ENCODE results near the gene TXNRD1. TPM values are rescaled to one million over a fixed set of nuclear protein-coding genes. Genes with fewer than 3 reads are reported as not detected.
"Not testable (repeated sequence)": the region's sequence is repeated elsewhere in the genome, so short reads cannot be mapped to it uniquely, and the experiment has no call there.

TXNRD1 gene
- total RNA-seq, 1 experiment from 2014 or later, result 259 TPM

DNA sequence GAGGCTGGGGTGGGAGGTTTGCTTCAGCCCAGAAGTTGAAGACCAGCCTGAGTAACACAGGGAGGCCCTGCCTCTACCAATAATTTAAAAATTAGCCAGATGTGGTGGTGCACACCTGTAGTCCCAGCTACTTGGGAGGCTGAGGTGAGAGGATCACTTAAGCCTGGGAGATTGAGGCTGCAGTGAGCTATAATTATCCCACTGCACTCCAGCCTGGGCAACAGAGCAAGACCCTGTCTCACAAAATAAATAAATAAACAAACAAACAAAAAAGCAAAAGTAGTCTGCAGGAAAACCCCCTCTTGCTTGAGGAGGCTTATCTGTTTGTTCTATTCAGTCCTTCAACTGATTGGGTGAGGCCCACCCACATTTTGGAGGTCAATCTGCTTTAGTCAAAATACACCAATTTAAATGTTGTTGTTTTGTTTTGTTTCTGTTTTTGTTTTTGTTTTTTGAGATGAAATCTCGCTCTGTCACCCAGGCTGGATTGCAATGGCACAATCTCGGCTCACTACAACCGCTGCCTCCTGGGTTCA is 24.9 kb upstream of the TXNRD1 start:
- no peak for DNase-seq (ENCODE audit: low spot score)

GRCh38 chr12:104197264-104197663 is 18.3 kb upstream of the TXNRD1 start:
- DNase-seq (ENCODE audit: low spot score), result no peak

DNA sequence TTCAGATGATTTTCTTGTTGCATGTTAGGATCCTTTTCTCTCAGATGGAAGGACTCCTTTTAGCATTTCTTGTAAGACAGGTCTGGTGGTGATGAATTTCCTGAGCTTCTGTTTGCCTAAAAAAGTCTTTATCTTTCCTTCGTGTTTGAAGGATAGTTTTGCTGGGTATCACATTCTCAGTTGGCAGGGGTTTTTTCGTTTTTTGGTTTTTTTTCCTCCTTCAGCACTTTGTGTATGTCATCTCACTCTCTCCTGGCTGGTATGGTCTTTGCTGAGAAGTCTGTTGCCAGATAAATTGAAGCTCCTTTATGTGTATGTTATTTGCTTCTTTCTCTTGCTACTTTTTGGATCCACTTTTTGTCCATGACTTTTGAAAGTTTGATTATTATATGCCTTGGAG is 15.6 kb upstream of the TXNRD1 start:
- DNase-seq (ENCODE audit: low spot score), result no peak

DNA sequence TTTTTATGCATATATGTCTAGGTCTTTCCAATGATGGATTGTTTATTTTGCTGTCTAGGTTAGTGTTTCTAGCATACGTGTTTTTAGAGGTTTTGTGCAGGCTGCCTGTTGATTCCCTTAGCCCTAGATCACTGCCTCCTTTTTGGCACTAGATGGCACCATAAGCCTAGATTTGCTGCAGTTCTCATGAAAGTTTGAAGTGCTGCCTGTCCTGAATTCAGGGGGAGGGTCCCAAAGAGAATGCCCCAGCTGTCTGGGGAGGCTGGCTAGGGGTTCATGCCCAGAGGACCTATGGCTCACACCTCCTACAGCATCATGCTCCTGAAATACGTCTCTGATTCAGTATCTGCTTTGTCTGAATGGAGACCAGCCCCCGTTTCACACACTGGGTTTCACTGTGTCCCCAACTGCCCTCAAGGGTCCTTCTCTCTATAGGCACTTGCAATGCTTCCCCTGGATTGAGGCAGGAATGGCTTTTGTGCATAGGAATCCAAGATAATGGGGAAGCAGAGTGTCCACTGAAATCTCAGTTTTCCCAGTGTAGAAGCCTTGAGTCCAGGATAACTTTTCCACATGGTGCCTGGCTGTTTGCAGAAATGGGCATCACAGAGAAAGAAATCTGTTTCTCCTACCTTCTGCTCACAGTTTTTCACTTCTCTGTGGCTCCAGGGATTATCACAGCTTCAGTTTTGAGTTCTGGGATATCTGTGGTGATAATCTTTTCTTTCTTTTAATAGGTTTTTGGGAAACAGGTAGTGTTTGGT is 14.2 kb upstream of the TXNRD1 start:
- DNase-seq (ENCODE audit: low spot score), result peak; percentile 70

- no peak for DNase-seq (ENCODE audit: low spot score)
Observed at GRCh38 chr12:104204690-104205480, 10.7 kb upstream of the TXNRD1 start.

- no peak for DNase-seq (ENCODE audit: low spot score)
Observed at GRCh38 chr12:104207416-104208205, 8.0 kb upstream of the TXNRD1 start.

DNA sequence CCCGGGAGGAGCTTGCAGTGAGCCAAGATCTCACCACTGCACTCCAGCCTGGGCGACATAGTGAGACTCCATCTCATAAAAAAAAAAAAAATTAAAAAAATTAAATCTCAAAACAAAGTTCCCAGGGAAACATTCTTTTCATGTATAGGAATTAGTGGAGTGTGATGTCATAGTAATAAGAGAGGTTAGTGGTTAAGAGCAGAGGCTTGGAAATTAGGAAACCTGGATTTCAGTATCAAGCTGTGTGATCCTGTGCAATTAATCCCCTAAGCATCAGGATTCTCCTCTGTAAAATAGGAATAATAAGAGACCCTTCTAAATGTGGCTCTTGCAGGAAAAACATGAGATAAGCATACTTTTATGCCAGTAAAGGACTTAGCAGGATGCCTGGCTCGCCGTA is 3.1 kb upstream of the TXNRD1 start:
- no peak for DNase-seq (ENCODE audit: low spot score)

- DNase-seq (ENCODE audit: low spot score), result no peak
Observed at GRCh38 chr12:104213952-104214351, 1.6 kb upstream of the TXNRD1 start.

- DNase-seq (ENCODE audit: low spot score), result no peak
Observed at GRCh38 chr12:104216521-104216924, 944 bp downstream of the TXNRD1 start.

GRCh38 chr12:104218506-104218905 is 2.9 kb downstream of the TXNRD1 start:
- not testable (repeated sequence) for DNase-seq (ENCODE audit: low spot score)

- DNase-seq (ENCODE audit: low spot score), result no peak
Observed at GRCh38 chr12:104218935-104219334, 3.4 kb downstream of the TXNRD1 start.

- peak; percentile 87 for DNase-seq (ENCODE audit: low spot score)
Observed at GRCh38 chr12:104219361-104219892, 3.8 kb downstream of the TXNRD1 start.

- peak; percentile 94 for DNase-seq (ENCODE audit: low spot score)
Observed at GRCh38 chr12:104219908-104220404, 4.4 kb downstream of the TXNRD1 start.

DNA sequence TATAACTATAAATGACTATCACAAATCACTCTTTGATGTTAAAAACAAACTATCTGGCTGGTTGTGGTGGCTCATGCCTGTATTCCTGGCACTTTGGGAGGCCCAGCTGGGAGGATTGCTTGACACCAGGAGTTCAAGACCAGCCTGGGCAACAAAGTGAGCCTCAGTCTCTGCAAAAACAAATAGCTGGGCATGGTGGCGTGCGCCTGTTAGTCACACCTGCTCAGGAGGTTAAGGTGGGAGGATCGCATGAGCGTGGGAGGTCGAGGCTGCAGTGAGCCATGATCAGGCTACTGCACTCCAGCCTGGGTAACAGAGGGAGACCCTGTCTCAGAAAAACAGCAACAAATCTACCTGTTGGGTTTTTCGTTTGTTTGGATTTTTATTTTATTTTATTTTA is 5.4 kb downstream of the TXNRD1 start:
- DNase-seq (ENCODE audit: low spot score), result no peak

DNA sequence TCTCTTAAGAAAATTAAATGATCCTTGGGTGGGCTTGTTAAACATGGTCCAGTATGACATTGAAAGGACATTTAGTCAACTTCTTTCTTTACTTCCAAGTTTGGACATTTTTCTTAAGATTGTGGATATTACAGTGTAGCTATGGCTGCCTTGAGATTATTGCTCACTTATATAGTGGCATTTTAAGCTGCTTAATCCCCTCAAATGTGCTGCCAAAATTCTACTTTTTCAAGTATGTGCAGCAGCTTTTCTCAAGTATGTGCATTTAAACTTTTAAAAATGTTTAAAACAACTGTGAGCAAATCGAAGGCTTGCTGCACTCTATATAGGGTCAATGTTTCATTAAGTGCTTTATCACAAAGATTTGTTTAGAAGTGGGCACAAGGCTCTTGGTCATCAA is 7.4 kb downstream of the TXNRD1 start:
- no peak for DNase-seq (ENCODE audit: low spot score)

DNA sequence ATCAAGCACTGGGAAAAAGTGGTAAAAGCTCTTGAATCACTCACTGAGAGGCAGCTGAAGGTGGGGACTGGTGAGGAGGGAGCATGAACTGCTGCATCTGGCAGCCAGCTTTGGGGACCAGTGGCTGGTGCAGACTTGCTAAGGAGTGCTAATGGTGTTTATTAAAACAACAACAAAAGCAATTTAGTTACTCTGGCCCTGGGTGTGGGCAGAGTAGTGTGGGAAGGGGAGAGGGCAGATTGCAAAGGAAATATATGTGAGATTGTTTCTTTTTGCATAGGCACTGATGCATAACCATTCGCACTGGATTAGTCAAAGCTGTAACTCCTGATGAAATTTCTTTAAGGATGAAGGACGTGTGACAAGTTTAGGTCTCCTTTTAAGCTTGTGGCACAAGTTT is 8.1 kb downstream of the TXNRD1 start:
- DNase-seq (ENCODE audit: low spot score), result no peak

DNA sequence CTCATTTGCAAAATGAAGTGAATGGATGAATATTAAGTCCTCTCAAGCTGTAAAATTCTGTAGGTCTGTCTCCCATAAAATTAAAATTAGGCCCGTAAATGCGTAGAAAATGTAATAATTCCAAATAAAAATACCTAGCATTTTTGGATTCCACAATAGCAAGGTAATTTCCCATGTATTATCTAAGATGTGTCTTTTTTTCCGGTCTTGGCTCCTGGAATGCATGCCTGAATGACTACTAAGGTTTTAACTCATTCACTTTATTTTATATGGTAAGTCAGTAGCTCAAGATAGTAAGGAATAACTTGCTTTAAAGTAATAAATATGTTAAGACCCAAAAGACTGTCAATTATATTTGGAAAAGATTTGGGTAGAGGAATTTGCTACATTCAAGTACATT is 11.1 kb downstream of the TXNRD1 start:
- DNase-seq (ENCODE audit: low spot score), result no peak

DNA sequence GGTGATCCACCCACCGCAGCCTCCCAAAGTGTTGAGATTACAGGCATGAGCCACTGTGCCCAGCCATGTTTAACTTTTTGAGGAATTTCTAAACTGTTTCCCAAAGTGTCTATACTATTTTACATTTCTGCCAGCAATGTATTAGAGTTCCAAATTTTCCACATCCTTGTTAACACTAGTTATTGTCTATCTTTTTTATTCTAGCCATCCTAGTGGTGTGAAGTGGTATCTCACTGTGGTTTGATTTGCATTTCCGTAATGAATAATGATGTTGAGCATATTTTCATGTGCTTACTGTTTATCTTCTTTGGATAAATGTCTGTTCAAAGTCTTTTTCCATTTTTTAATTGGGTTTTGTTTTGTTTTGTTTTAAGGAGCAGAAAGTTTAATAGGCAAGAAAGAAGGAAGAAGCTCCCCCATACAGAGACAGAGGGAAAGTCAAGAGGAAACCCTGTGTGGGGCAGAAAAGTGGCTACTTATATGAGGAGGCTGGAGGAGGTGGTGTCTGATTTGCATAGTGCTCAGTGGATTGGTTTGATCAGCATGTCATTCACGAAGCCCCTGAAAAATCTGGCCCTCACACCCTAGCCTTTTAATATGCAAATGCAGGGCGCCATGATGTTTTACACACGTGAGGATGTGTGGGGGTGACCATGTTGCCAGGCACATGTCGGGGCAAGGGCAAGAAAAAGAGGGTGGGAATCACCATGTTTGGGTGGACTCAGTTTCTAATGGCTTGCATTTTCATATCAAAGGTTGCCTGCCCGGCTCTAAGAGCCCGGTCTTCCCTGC is 14.9 kb downstream of the TXNRD1 start:
- DNase-seq (ENCODE audit: low spot score), result no peak

DNA sequence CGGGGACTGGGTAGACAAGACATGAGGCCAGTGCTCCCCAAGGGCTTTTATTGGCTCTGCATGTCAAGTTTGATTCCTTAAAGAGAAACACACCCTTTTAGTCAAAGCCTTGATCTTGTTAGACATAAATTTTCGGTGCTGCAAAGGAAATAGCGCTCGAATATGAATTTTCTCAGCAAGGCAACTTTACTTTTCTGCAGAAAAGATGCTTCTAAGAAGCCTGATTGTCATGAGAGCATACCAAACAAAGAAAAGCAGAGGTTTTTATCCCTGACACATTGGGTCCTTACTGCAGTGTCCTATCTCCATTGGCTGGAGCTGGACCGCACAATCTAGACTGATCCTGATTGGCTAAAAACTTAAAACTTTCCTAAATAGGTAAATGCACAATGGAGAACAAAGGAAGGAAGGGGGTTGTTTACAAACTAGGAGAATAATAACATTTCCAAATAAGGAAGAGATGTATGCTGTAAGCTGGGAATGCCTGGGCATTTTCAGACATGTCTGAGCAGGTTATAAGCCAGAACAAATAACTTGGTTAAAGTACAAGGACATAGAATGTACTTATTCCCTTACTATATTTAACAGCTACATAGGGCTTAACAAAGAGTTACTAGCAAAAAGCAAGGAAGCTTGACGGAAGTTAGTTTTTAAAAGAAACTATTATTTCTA is 17.2 kb downstream of the TXNRD1 start:
- DNase-seq (ENCODE audit: low spot score), result no peak

GRCh38 chr12:104234926-104235499 is 19.4 kb downstream of the TXNRD1 start:
- no peak for DNase-seq (ENCODE audit: low spot score)

Measured in HT-29 (cell line).